CD4-positive, alpha-beta T cell treated with Interleukin-2 at 100 ng/mL for 4 hours (primary cell): ENCODE data around the gene MAPK10.
"Not testable (repeated sequence)": the region's sequence is repeated elsewhere in the genome, so short reads cannot be mapped to it uniquely, and the experiment has no call there.

Experiments
- DNase-seq: peaks from one replicate; pipeline ENCODE4 v3.0.0-alpha.2; 2020; ENCODE audit warnings: low spot score

Gene MAPK10

DNA sequence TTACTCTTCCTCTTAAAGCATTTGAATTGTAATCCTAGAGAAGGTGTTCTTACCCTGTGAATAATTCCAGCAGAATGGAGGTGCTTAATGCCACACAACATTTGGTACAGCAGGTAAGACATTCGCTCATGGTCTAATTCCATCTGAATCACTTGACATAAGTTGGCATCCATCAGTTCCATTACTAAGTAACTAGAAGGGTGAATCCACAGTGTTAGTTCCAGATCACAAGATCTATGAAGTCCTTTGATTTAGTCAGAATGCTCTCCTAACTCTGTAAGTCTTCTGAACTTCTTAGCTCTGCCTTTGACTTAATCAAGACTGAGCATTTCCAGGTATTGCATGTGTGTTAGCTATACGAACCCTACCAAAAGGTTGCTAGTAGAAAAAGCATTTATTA is 258.0 kb downstream of the MAPK10 start:
- DNase-seq: no peak

DNA sequence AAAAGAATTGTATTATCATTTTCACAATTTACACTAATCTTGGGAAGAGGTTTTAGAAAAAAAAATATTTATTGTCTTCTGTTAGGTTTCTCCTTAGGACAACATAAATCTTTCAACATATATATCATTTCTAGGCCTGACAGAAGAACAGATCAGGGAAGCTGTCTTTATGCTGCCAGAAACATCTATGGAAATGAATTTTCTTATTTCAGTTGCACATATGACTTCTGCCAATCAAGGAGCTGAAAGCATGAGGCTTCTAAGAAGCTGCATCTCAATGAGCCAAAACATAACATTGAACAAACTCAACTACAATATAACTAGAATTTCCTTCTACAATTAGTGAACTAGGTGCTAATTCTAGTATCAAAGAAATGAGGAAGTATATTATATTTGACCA is 258.4 kb downstream of the MAPK10 start:
- DNase-seq: no peak

DNA sequence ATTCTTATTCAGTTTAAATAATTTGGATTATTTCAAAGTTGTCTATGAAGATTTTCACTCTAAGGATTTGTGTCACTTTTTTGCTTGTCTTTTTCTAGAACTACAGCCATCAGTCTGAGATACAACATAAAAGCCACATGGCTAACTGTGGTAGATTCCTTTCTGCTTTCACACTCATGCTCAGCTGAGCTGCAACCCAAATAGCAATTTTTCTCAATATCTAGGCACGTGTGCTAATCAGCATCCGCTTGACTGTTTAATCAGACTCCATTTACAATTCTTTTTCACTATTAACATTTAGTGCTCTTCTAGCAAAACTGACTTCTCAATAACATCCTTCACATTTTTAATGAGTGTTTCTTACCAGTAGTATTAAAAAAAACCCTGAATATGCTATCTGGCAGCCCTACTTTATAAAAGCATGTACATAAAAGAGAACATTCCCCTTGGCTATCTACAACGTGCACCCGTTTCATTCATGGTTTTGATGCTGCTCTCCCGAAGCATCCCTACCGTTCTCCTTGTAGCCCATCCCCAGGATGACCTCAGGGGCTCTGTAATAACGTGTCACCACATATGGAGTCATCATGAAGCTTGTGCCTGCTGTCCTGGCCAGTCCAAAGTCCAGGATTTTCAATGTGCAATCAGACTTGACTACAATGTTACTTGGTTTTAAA is 259.2 kb downstream of the MAPK10 start:
- DNase-seq: no peak

DNA sequence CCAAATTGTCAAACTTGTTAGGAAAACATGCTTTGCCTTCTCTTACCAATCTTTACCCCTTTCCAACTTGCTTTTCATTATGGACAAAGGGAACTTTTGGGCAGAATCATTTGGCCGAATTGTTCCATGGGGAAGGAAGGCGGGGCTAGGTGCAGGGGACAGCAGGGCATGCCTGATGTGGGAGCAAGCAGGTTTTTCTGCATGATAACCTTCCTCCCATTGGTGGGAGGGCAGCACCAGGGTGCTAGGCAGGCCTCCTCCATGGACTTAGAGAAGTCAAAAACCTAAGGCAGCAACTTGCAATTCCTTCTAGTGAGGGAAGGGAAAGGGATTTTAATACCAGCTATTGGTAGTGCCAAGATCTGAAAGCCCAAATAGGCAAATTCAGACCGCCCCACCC is 260.5 kb downstream of the MAPK10 start:
- no peak for DNase-seq

DNA sequence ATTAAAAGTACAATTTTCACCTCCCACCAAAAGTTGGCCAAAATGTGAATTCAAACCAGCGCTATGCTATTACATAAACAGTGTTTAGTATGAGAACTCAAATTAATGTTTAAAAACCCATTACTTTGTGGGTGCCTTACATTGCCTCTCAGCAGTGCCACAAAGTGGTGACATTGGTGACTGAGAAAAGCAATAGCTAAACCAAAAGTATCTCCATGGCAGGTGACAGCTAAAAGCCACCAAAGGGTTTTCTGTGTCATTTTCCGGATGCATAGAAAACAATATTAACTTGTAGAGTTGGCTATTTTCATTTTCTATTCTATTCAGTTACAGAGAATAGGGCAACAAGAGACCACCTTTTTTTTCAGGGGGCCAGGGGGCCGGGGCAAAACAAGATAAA is 261.2 kb downstream of the MAPK10 start:
- no peak for DNase-seq

DNA sequence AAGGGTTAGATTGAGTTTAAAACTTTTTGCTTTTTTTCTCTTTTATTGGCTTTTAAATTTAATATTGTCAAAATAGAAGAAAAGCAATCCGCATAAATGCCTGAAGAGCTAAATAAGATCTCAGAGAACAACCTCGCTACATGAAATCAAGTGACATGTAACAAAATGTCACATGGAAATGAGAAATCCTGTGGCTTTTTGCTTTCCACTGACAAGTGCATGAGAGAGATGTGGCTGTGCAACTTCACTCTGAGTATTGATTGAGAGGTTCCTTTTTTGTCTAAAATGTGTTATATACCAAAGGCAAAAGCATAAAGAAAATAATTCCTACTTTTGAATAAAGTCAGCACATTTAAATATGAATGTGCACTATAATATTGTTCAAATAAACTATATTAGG is 263.5 kb downstream of the MAPK10 start:
- DNase-seq: no peak

DNA sequence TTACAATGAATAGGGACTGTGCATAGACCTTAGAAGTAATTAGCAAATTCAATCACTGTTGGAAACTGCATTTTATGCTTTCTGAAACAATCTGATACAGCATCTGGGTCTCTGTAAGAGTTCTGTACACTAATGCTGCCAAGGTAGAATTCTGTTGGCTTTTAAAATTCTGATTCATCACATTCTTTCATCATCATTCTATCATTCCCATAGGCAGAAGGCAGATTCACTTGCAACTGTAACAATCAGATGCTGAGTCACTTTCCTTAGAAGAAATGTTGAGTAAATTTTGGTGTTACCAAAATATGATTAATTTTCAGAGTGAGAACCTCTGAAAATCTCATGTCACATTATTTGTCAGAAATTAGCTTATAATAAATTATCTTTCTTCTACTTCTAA is 267.2 kb downstream of the MAPK10 start:
- DNase-seq: no peak

DNA sequence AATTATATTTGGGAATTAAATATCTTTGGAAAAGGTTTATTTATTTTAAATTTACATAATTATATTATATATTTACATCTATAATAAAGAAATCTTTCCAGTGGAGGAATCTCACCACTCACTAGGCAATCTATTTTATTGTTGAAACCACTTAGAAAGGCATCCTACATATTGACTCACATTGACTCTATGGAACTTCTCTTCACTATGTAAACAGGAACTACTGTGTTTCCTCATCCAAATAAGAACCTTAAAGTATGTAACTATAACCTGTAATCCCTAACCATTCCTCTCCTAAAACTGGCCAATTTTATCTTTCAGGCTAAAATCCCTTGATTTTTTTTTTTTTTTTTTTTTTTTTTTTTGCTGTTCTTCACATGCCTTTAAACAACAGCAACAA is 268.7 kb downstream of the MAPK10 start:
- no peak for DNase-seq

DNA sequence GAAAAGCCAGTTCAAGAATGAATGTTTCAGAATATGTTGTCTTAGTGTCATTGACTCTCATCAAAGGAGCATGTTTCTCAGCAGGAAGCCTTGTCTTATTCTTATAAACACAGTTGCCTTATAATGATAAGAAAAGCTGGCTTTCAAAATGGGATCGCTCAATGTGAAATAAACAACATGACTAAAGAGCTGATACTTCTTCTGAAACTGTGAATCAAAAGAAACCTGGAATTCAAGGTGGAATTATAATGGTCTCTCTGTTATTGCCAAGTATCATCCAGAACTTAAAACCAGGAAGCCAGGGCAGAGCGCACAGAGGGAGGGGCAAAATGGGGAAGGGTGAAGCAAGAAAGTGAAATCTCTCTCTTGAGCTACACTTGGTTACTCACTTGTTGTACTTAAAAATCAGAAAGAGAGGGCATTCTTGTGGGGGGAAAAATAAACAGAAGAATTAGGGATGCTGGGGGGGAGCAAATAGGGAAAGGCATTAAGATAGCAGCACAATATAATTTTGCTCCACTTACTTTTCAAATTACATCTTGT is 270.0 kb downstream of the MAPK10 start:
- no peak for DNase-seq

DNA sequence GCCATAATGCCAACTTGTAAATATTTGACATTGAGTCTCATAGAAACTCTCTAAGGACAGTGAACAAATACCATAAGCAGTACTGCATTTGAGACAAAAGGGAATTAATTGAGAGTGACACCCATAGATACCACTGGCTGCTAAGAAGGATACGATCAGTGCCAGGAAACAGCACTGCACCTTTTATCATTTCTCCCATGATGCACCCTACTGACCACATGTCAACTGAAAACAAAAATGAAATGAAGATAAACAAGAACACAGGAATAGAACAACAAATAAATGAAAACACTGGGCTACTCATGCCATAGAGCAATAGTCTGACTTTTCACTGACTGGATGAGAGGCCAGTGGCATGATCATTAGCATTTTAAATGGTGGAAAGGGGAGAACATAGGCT is 270.8 kb downstream of the MAPK10 start:
- DNase-seq: no peak

DNA sequence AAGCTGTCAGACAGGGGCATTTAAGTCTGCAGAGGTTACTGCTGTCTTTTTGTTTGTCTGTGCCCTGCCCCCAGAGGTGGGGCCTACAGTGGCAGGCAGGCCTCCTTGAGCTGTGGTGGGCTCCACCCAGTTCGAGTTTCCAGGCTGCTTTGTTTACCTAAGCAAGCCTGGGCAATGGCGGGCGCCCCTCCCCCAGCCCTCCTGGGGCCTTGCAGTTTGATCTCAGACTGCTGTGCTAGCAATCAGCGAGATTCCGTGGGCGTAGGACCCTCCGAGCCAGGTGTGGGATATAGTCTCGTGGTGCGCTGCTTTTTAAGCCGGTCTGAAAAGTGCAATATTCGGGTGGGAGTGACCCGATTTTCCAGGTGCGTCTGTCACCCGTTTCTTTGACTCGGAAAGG is 284.1 kb downstream of the MAPK10 start:
- not testable (repeated sequence) for DNase-seq

DNA sequence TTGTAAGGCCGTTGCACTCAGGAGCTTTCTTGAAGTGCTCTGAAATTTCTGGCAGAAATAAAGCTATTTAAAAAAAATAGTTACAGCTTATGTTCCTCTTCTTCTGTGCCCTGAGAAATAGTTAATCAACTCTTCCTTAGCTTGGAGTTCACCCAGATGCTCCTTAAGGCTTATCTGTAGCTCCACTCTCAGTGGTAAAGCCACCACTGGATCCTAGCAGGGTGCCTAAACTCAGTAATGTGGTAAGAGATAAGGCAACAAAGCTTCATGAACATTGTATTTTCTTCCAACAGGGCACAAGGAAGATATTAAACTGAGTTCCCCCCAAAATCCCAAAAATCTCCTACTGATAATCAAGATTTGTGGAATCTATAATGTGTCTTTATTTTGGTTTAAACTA is 299.5 kb downstream of the MAPK10 start:
- DNase-seq: no peak

DNA sequence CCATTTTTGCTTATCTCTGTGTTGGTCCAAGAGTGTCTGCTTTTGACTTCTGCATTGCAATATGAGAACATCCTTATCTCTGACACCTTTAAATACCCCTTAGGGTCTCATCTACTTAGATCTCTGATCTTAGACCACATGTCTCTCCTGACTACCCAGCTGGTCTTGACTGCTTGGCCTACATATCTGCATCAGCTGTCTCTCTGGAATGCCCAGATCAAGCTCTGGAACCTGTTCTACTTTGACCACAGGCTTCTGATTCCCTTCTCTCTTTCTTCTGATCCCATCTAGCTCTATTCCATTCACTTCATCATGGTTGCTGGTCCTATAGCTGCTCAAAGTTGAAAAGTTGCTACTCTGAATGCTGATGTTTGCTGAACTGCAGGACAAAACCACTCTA is 301.2 kb downstream of the MAPK10 start:
- DNase-seq: no peak

DNA sequence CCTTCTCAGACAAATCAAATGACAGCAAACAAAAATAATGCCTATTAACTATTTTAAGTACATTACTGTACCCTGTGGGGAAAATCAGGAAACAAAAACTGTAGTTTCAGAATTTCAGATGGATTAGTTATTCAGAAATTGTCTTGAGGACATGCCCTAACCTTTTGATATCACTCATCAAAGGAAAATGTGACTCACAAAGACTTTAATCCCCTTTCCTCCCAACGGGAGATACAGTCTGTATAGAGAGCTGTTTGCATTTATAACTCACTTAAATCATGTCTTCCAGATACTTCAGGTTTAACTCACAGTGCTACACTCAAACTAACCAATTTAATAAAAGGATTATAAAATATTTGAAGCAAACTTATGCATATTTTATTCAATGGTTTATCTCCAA is 304.0 kb downstream of the MAPK10 start:
- no peak for DNase-seq

DNA sequence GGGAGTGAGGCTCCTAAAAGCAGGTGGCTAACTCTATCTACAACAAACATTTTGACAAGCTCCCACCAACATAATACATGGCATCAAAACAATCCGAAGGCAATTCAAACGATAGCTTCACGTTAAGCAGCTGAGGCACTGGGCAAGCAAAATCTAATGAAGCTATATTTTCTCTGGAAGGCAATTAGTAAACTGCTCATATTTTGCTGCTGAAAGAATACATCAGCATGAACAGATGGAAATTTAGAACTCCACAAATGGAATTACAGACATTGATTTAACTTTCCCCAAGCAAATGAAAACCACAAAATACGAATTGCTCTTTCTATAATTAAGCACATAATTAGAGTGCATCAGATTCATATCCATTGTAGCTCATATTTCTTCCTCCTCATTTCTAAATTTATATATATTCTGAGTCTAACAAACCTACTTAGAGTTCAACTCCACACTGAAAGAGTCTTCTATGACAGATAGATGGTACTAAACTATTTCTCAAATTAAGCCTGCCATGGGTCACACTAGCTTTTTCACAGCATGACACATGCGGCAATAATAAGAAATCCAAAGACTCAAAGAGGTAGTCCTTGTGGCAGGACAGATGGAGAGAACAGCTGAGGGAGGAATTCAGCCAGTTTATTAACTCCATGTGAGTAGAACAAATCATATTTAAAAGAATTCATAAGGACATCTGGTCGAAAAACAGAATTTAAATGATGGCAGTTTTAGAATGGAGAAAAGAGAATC is 305.4 kb downstream of the MAPK10 start:
- DNase-seq: no peak

DNA sequence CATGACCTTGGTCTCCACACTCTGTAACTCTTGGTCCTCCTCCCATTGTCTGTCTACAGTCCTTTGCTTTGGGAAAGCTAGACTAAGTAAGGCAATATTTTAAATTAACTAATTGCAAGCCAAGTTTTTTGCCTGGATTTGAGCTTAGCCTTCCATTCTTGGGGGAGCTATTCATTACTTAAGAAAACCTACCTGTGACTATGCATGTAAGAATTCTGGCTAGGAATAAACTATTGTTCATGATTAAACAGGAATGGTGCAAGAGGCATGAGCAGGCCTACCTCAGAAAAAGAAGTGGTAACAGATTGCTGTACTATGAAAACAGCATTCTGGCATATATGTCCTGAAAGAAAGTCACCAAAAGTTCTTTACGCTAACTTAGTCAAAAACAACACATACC is 309.4 kb downstream of the MAPK10 start:
- no peak for DNase-seq

DNA sequence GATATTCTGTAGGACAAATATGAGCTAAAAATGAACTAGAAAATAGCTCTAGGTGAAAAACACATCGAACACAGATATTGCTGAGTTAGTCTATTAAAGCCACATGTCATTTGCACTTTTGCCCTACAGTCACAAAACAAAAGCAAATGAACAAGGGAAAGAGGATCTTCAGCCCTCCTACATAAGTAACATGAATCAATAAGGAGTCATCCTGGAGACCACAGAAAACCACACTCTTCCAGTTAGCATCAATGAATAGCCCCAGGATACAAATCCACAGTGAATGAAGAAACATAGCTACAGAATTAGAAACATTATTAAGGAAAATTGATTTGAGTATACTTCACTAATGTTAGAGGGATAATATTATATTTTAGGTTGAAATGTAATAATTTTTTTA is 311.4 kb downstream of the MAPK10 start:
- DNase-seq: no peak

DNA sequence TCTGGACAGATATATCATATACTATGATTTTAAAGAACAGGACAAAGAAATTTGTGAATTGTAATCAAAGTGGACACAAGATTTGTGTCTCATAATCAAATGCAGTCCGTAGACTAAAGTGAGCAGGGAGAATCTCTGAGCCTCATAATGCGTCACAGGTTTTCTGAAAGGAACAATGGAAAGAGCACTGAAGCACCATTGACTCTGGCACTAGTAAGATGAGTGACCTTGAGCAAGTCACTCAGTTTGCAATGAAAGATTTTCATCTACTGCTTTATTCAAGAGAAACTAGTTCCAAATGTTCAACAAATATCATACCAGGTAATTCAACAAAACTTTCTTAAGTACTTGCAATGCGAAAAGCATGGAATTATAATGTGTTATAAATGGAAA is 315.3 kb downstream of the MAPK10 start:
- DNase-seq: no peak

DNA sequence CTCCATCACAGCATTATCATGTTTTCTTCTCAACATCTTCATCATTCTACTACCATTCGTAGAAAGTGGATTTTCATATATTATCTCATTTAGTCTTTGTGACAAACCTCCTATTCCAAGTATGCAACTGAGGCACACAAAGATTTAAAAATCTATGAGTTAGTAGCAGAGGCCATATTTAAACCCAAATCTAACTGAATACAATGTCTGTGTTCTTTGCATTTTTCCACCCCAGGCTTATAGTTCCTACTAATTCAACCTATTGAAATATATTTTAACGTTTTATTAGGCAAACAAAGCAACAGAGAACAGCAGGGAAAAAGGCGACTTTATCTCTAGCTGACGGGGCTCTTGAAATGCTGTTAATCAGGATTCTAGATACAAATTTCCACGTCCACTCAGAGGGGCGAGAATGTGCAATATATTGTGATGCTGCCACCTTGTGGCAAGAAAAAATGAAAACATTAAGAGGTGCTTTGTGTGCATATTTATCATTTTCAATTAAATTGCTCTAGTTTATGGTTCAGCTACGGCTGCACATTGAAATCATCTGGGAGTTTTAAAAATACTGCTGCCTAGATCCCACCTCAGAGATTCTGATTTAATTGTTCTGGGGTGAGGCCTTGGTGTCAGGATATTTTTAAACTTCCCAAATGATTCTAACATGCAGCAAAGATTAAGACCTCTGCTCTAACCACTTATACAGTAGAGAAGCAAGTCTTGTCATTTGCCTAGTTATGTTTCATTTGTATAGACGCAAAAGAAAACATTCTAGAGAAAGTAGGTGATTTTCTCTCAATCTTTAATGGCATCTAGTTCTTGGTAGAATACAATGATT is 315.9 kb downstream of the MAPK10 start:
- peak; percentile 29 for DNase-seq

DNA sequence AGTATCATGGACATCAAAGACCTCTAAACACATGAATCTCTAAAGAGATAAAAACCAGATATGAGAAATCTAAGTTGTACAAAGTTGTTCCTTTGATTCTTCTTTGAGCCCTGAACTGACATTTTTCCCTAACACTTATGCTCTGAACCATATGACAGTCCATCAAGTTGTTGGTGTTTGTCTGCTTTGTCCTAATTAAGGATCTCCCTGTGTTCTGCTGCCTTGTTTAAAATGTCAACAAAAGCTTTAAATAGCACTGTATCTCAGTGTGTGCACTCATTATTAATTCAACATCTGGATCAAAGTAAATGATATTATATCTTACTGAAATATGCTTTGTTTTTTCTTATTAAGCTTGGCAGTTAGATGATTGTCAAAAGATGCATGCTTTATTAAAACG is 321.8 kb downstream of the MAPK10 start:
- no peak for DNase-seq

DNA sequence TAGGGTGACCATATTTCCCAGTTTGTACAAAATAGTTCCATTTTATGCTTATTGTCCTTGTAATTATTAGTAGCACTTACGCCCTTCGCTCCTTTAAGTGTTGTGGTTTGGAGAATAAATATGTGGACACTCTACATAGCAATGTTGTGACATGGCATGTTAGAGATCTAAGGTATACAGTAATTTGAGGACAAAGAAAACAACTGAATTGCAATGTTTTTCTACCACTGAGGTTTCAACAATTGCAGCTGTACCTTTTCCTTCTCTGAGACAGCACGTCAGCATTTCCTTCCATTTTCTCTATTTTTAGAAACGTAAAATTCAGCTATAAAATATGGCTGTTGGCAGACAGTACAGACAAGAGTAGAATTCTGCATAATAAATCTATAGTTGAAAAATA is 323.1 kb downstream of the MAPK10 start:
- DNase-seq: no peak

DNA sequence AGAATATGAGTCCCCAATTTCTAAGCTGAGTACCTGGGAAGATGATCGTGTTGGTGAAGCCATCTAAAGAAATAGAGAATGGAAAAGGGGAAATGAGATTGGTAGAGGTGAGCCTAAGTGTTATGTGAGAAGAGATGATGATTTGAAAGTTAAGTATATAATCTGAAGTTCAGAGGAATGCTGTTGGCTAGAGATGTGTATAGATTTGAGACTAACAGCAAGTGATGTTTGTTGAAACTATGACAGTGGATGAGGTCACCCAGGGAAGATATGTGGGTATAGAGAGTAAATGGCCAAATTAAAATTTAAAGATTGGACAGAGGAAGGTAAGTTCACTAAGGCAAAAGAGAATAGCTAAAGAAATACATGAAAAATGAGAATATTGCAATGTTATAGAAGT is 324.2 kb downstream of the MAPK10 start:
- no peak for DNase-seq

DNA sequence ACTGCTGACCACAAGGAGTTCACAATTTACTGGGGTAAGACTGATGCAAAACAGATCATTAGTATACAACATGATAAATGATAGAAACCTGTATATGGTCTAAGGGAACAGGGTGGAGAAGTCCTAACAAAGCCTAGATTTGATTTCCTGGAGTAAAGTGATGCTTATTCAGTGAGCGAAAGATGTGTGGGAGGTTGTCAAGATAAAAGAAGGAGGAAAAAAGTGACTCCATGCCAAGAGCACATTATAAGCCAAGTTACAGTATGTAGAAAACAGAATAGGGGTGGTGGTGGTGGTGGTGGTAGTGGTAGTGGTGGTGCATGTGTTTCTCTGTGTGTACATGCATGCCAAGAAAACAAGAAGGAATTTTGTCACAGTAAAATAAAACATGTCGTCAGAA is 325.2 kb downstream of the MAPK10 start:
- no peak for DNase-seq
